Testis (tissue), 3 donors: ENCODE data around the gene RAB11FIP5. TPM values are rescaled to one million over a fixed set of nuclear protein-coding genes. Genes with fewer than 3 reads are reported as not detected.

Source experiments
- DNase-seq: peaks from one replicate; pipeline ENCODE4 v3.0.0-alpha.2; 2019
- H3K27ac ChIP-seq, 2 donors: fragments of 200-600 bp; sonication (generic); one replicate each; pipeline ENCODE4 v1.5.1; 2019
- H3K27me3 ChIP-seq: fragments of 200-600 bp; sonication (generic); one replicate; pipeline ENCODE4 v1.5.1; 2019
- H3K36me3 ChIP-seq: fragments of 200-600 bp; sonication (generic); one replicate; pipeline ENCODE4 v1.5.1; 2017; ENCODE audit warnings: low read depth; ENCODE audit errors: missing control alignments
- H3K4me1 ChIP-seq: fragments of 200-600 bp; sonication (generic); one replicate; pipeline ENCODE4 v1.5.1; 2019
- H3K4me3 ChIP-seq, 2 donors: fragments of 200-600 bp; sonication (generic); one replicate each; pipeline ENCODE4 v1.5.1; 2017 to 2019
- H3K9me3 ChIP-seq: fragments of 200-600 bp; sonication (generic); one replicate; pipeline ENCODE4 v1.5.1; 2017
- POLR2A ChIP-seq: fragments of 450-650 bp; IDR thresholded peaks from one replicate; pipeline ENCODE4 v1.6.1; 2017; ENCODE audit warnings: antibody characterized with exemption, mild to moderate bottlenecking, moderate library complexity
- WGBS, 2 donors: methylation state at CpG; one replicate each; pipeline ENCODE4 v1.1.5; 2018; 5-methylcytosine and 5-hydroxymethylcytosine counted together
- intact Hi-C: fragments of 100-400 bp; cut with DNase I; formaldehyde crosslinking; loops from one replicate; pipeline ENCODE4 v1.15.1; 2023; ENCODE audit warnings: low total_unique reads
- polyA plus RNA-seq: library from polyadenylated mRNA; stranded (reverse); fragments of 350-450 nt; fragmentation: Illumina TruSeq; extraction: RNeasy Lipid Tissue Mini Kit (QIAGEN cat#74804); gene quantifications from one replicate; pipeline ENCODE4 v1.2.3, GENCODE V29; 2014; ENCODE audit warnings: low read depth, low replicate concordance; ENCODE audit not compliant: insufficient read depth
- total RNA-seq, 2 donors: library from RNA; depleted of rRNA; stranded (reverse); fragments of >200 nt; gene quantifications; one replicate each; pipeline ENCODE4 v1.2.3, GENCODE V29; 2016
- TF ChIP-seq, protein P1 (sequence below), 3 experiments: fragments of 450-650 bp in 2 of 3; fragments of 200-600 bp in 1 of 3; sonication (generic) in 1 of 3; IDR thresholded peaks; one replicate each; pipeline ENCODE4 v1.5.1; 2016 to 2019; ENCODE audit warnings: antibody characterized with exemption in 3 of 3, mild to moderate bottlenecking in 2 of 3, moderate library complexity in 1 of 3

Gene RAB11FIP5
- total and polyA plus RNA-seq, 3 donors from 2014 or later = 108 to 332 (median 168) TPM

GRCh38 chr2:73043276-73043675 is 69.5 kb downstream of the RAB11FIP5 start:
- Histone ChIP-seq H3K36me3 (no peaks in the 10 kb centered on the region), H3K27me3 (no peaks in the 10 kb centered on the region), H3K4me3 (no peak overlapping the region), H3K4me1 (no peaks in the 10 kb centered on the region), H3K9me3 (no peaks in the 10 kb centered on the region), H3K27ac (peak overlapping the region in 1 of 2 donors; percentile 54)
- 49 to 52% methylated on average over 5 of the region's 5 CpGs for WGBS, 2 donors
- no peak for DNase-seq
- intact Hi-C loops = no loop called here
- no peak for TF ChIP-seq POLR2A
- TF ChIP-seq, protein P1, sequence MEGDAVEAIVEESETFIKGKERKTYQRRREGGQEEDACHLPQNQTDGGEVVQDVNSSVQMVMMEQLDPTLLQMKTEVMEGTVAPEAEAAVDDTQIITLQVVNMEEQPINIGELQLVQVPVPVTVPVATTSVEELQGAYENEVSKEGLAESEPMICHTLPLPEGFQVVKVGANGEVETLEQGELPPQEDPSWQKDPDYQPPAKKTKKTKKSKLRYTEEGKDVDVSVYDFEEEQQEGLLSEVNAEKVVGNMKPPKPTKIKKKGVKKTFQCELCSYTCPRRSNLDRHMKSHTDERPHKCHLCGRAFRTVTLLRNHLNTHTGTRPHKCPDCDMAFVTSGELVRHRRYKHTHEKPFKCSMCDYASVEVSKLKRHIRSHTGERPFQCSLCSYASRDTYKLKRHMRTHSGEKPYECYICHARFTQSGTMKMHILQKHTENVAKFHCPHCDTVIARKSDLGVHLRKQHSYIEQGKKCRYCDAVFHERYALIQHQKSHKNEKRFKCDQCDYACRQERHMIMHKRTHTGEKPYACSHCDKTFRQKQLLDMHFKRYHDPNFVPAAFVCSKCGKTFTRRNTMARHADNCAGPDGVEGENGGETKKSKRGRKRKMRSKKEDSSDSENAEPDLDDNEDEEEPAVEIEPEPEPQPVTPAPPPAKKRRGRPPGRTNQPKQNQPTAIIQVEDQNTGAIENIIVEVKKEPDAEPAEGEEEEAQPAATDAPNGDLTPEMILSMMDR (IDR thresholded peaks at IDR 0.05) = no peak

DNA sequence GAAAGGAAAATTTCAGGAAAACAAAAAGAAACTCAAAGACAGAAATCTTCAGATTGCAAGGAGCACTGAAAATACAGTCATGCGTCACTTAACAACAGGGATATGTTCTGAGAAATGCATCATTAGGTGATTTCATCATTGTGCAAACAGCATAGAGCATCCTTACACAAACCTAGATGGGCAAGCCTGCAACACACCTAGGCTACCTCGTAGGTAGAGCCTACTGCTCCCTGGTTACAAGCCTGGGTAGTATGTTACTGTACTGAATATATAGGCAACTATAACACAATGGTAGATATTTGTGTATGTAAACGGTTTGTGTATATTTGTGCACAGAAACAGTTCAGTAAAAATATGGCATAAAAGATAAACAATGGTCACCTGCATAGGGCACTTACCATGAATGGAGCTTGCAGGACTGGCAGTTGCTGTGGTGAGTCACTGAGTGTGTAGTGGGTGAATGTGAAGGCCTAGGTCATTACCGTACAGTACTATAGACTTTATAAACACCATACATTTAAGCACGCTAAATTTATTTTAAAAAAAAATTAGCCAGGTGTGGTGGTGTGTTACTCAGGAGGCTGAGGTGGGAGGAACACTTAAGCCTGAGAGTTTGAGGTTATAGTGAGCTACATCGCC is 74.7 kb downstream of the RAB11FIP5 start:
- no peak for TF ChIP-seq POLR2A
- TF ChIP-seq, protein P1 (IDR thresholded peaks at IDR 0.05) = no peak
- Histone ChIP-seq H3K4me1 (no peaks in the 10 kb centered on the region), H3K4me3 (no peak overlapping the region), H3K27me3 (no peaks in the 10 kb centered on the region), H3K36me3 (no peaks in the 10 kb centered on the region), H3K9me3 (no peaks in the 10 kb centered on the region), H3K27ac (no peak overlapping the region)
- intact Hi-C loops = no loop called here
- DNase-seq = no peak
- WGBS, 2 donors = 94 to 96% methylated on average over 6 of the region's 6 CpGs

DNA sequence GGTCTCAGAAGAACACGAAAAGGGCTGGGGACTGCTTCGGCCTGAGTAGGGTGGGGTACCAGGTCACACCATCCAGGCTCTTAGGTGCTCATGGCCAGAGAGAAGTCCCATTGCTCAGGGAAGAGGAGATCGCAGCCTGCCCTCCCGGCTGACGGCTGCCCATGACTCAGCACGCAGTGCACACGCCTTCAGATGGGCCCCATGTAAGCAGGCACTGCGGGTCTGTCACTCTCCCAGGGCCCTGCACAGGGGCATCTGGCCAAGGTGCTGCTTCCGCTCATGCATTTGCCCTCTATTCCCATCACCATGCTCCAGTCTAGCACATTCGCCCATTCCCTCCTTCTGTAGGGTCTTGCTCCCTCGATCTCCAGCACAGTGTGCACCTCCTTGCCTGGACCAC is 76.0 kb downstream of the RAB11FIP5 start:
- H3K27me3 ChIP-seq = no peaks in the 10 kb centered on the region
- no peaks in the 10 kb centered on the region for H3K36me3 ChIP-seq
- H3K9me3 ChIP-seq = no peaks in the 10 kb centered on the region
- H3K4me1 ChIP-seq = peaks cover 2% of the 10 kb centered on the region
- intact Hi-C loops = no loop called here
- H3K27ac ChIP-seq = no peak overlapping the region
- no peak overlapping the region for H3K4me3 ChIP-seq
- 95 to 98% methylated on average over 10 to 11 of the region's 11 CpGs for WGBS, 2 donors
- no peak for DNase-seq
- TF ChIP-seq, protein P1 (IDR thresholded peaks at IDR 0.05) = no peak
- TF ChIP-seq POLR2A = no peak

DNA sequence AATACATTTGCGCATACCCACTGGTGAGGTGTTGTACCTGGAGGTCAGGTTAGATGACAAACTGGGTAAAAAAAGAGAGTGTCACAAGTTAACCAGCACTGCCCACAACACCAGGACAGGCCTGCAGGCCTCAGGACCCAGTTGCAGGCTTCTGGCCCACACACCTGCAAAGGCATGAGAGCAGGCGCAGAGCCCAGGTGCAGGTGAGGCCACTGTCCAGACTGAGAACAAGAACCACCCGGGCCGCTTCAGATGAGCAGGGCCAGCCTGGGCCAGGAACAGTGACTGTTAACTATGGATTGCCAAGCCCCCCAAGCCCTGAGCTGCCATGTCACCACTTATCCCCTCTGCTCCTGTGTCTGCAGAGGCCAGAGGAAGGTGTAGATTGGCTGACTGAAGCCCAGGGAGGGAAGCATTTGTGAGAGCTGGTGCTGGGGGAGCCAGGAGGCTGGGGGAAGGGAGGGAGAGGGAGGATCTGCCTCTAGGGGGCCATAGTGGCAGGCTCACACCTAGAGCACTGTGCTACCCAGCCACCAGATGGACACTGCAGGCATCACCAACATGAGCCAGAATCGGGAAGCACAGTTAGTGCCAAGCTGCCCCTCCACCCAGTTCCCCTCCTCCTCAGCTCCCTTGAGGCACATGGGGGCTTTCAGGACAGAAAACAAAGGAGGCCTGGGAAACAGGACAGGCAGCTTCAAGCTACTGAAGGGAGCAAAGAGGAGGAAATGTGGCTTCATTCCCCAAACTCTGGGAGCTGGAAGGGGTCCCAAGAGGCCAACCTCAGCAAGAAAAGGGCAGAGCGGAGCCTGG is 76.6 kb downstream of the RAB11FIP5 start:
- no peak for TF ChIP-seq POLR2A
- TF ChIP-seq, protein P1 (IDR thresholded peaks at IDR 0.05) = no peak
- no peaks in the 10 kb centered on the region for H3K36me3 ChIP-seq
- H3K27ac ChIP-seq = no peak overlapping the region
- intact Hi-C loops = no loop called here
- no peaks in the 10 kb centered on the region for H3K9me3 ChIP-seq
- no peak for DNase-seq
- 91 to 94% methylated on average over 6 of the region's 6 CpGs for WGBS, 2 donors
- no peaks in the 10 kb centered on the region for H3K27me3 ChIP-seq
- no peak overlapping the region for H3K4me3 ChIP-seq
- H3K4me1 ChIP-seq = peaks cover 2% of the 10 kb centered on the region
